Keratinocyte (primary cell): ENCODE data around the gene MC3R. TPM values are rescaled to one million over a fixed set of nuclear protein-coding genes. Genes with fewer than 3 reads are reported as not detected.

Experiments
- DNase-seq: peaks from one replicate; pipeline ENCODE4 v3.0.0-alpha.2; 2011; ENCODE audit warnings: low read depth, missing footprints, low spot score
- FAIRE-seq: peaks from 2 replicates; lab custom pipeline; 2011; peaks lifted over from hg19 to GRCh38; lab: Jason Lieb, UNC
- H2AFZ ChIP-seq: 2 replicates; pipeline ENCODE4 v1.6.0; 2012; ENCODE audit warnings: low read length, control low read depth, inconsistent platforms; ENCODE audit not compliant: control insufficient read depth
- H3K27ac ChIP-seq: 2 replicates; pipeline ENCODE4 v1.5.1; 2011; ENCODE audit warnings: low read length; ENCODE audit not compliant: control insufficient read depth, insufficient read depth
- H3K27me3 ChIP-seq: 3 replicates; pipeline ENCODE4 v1.6.0; 2011; ENCODE audit warnings: low read length; ENCODE audit not compliant: control insufficient read depth, insufficient read depth; ENCODE audit errors: extremely low read depth
- H3K36me3 ChIP-seq, 2 experiments: 2 replicates in 1 of 2; 3 replicates in 1 of 2; pipeline ENCODE4 v1.5.1; 2011; ENCODE audit warnings: low read length in 2 of 2, mild to moderate bottlenecking in 1 of 2; ENCODE audit not compliant: control insufficient read depth in 2 of 2, insufficient read depth in 2 of 2; ENCODE audit errors: extremely low read depth in 1 of 2
- H3K4me1 ChIP-seq: 3 replicates; pipeline ENCODE4 v1.5.1; 2011; ENCODE audit warnings: low read length; ENCODE audit not compliant: control insufficient read depth, insufficient read depth; ENCODE audit errors: extremely low read depth
- H3K4me2 ChIP-seq: 3 replicates; pipeline ENCODE4 v1.6.0; 2011; ENCODE audit warnings: low read depth, low read length; ENCODE audit not compliant: control insufficient read depth, insufficient read depth; ENCODE audit errors: extremely low read depth
- H3K4me3 ChIP-seq, 3 experiments: fragments of 200-600 bp in 1 of 3; sonication (generic) in 1 of 3; 2 replicates in 2 of 3; 3 replicates in 1 of 3; pipeline ENCODE4 v1.5.1; 2011 to 2016; ENCODE audit warnings: low read length in 3 of 3, mild to moderate bottlenecking in 3 of 3, control low read depth in 2 of 3, inconsistent platforms in 1 of 3, low read depth in 1 of 3, mixed read lengths in 1 of 3, mixed run types in 1 of 3, moderate library complexity in 1 of 3; ENCODE audit not compliant: control insufficient read depth in 2 of 3, insufficient read depth in 2 of 3; ENCODE audit errors: extremely low read depth in 1 of 3
- H3K79me2 ChIP-seq: 2 replicates; pipeline ENCODE4 v1.6.0; 2012; ENCODE audit warnings: low read length; ENCODE audit not compliant: control insufficient read depth, insufficient read depth
- H3K9ac ChIP-seq: 3 replicates; pipeline ENCODE4 v1.6.0; 2011; ENCODE audit warnings: low read length; ENCODE audit not compliant: control insufficient read depth, insufficient read depth; ENCODE audit errors: extremely low read depth
- H3K9me1 ChIP-seq: 3 replicates; pipeline ENCODE4 v1.6.0; 2011; ENCODE audit warnings: low read length; ENCODE audit not compliant: control insufficient read depth, insufficient read depth; ENCODE audit errors: extremely low read depth
- H3K9me3 ChIP-seq: 2 replicates; pipeline ENCODE4 v1.5.1; 2012; ENCODE audit warnings: low read depth, low read length; ENCODE audit not compliant: control insufficient read depth
- H4K20me1 ChIP-seq: 3 replicates; pipeline ENCODE4 v1.6.0; 2011; ENCODE audit warnings: low read length; ENCODE audit not compliant: control insufficient read depth, insufficient read depth; ENCODE audit errors: extremely low read depth
- CTCF ChIP-seq, 3 experiments: IDR thresholded peaks in 1 of 3; conservative IDR thresholded peaks in 1 of 3; optimal IDR thresholded peaks in 1 of 3; 2 replicates in 2 of 3; 3 replicates in 1 of 3; pipeline versions ENCODE3 to v1.5.1; 2011; ENCODE audit warnings: low read length in 3 of 3, mild to moderate bottlenecking in 3 of 3, moderate library complexity in 2 of 3, control low read depth in 1 of 3, inconsistent platforms in 1 of 3; ENCODE audit not compliant: insufficient read depth in 2 of 3; ENCODE audit errors: extremely low read depth in 1 of 3
- EZH2 ChIP-seq: IDR thresholded peaks from one replicate; pipeline ENCODE4 v1.6.1; 2012; ENCODE audit warnings: inconsistent platforms, mild to moderate bottlenecking, low read length, moderate library complexity
- dilution Hi-C: fragments of 300-500 bp; cut with MboI; formaldehyde crosslinking; loops from one replicate; pipeline ENCODE4 v1.7.0; 2020; ENCODE audit warnings: low sequenced_read_pairs; ENCODE audit not compliant: extremely low pct_ligation_motif_present
- polyA plus RNA-seq, 5 experiments: library from polyadenylated mRNA; depleted of rRNA in 3 of 5; stranded (reverse) in 3 of 5; stranded (forward) in 1 of 5; unstranded in 1 of 5; fragments of >200 nt; gene quantifications; 1 replicate in 1 of 5; 2 replicates in 3 of 5; 3 replicates in 1 of 5; pipeline versions ENCODE4 v1.2.1 to v1.2.3, GENCODE V29; 2011 to 2012; ENCODE audit warnings: missing spikeins in 2 of 5, low read depth in 1 of 5, low replicate concordance in 1 of 5

The MC3R gene
- polyA plus RNA-seq, 1 donor (not counting 4 experiments of a cell fraction or from before 2014, with no cell fraction given) = not detected

GRCh38 chr20:56228021-56228420 is 20.5 kb upstream of the MC3R start:
- dilution Hi-C loops = no loop called here
- DNase-seq (no peak), FAIRE-seq (no peak)
- no peak overlapping the region for H3K4me2 ChIP-seq
- H3K9ac ChIP-seq = no peak overlapping the region
- H4K20me1 ChIP-seq = no peaks in the 10 kb centered on the region
- H3K9me1 ChIP-seq = no peaks in the 10 kb centered on the region
- no peaks in the 10 kb centered on the region for H3K79me2 ChIP-seq
- H3K27ac ChIP-seq = no peak overlapping the region
- H3K36me3 ChIP-seq = no peaks in the 10 kb centered on the region
- no peak overlapping the region for H3K4me3 ChIP-seq
- TF ChIP-seq CTCF (optimal IDR thresholded peaks at IDR 0.05 in 1 of 3, IDR thresholded peaks at IDR 0.05 in 1 of 3, conservative IDR thresholded peaks at IDR 0.05 in 1 of 3; ENCODE audit: extremely low read depth in 1 of 3, insufficient read depth in 2 of 3, low read length in 3 of 3) (no peak), EZH2 (no peak)
- no peaks in the 10 kb centered on the region for H3K27me3 ChIP-seq
- H2AFZ ChIP-seq = no peak overlapping the region
- peaks cover 7% of the 10 kb centered on the region for H3K4me1 ChIP-seq
- H3K9me3 ChIP-seq = peaks cover 2% of the 10 kb centered on the region

GRCh38 chr20:56229812-56230211 is 18.7 kb upstream of the MC3R start:
- no peak for TF ChIP-seq CTCF (optimal IDR thresholded peaks at IDR 0.05 in 1 of 3, IDR thresholded peaks at IDR 0.05 in 1 of 3, conservative IDR thresholded peaks at IDR 0.05 in 1 of 3; ENCODE audit: extremely low read depth in 1 of 3, insufficient read depth in 2 of 3, low read length in 3 of 3)
- no peak for TF ChIP-seq EZH2
- no peaks in the 10 kb centered on the region for H3K79me2 ChIP-seq
- no peaks in the 10 kb centered on the region for H3K9me1 ChIP-seq
- no peak overlapping the region for H3K4me2 ChIP-seq
- H3K36me3 ChIP-seq = no peaks in the 10 kb centered on the region
- peaks cover under 1% of the 10 kb centered on the region for H3K9me3 ChIP-seq
- no peak overlapping the region for H3K27ac ChIP-seq
- no peaks in the 10 kb centered on the region for H4K20me1 ChIP-seq
- no peak for DNase-seq
- no peak for FAIRE-seq
- no peak overlapping the region for H3K4me3 ChIP-seq
- no peaks in the 10 kb centered on the region for H3K4me1 ChIP-seq
- H3K27me3 ChIP-seq = no peaks in the 10 kb centered on the region
- no peak overlapping the region for H2AFZ ChIP-seq
- no peak overlapping the region for H3K9ac ChIP-seq
- dilution Hi-C loops = no loop called here
